Activated T-cell treated with anti-CD3 and anti-CD28 coated beads, Interleukin-2, amount 50 U/mL, for 24 hours (primary cell): ENCODE data around the gene DMRTC2.

ENCODE experiments used
- DNase-seq: peaks from one replicate; pipeline ENCODE4 v3.0.0-alpha.2; 2020
- H3K27ac Mint-ChIP-seq: 2 replicates; pipeline ENCODE4 v1.8.0; 2020; ENCODE audit warnings: mild to moderate bottlenecking, mixed read lengths
- H3K27me3 Mint-ChIP-seq: 2 replicates; pipeline ENCODE4 v1.8.0; 2020; ENCODE audit warnings: mixed read lengths
- H3K36me3 Mint-ChIP-seq: 2 replicates; pipeline ENCODE4 v1.8.0; 2020; ENCODE audit warnings: low read depth, mixed read lengths
- H3K4me1 Mint-ChIP-seq: 2 replicates; pipeline ENCODE4 v1.8.0; 2020; ENCODE audit warnings: low read depth, mixed read lengths
- H3K4me3 Mint-ChIP-seq: 2 replicates; pipeline ENCODE4 v1.8.0; 2020; ENCODE audit warnings: mild to moderate bottlenecking, moderate library complexity, mixed read lengths
- H3K9me3 Mint-ChIP-seq: 2 replicates; pipeline ENCODE4 v1.8.0; 2020; ENCODE audit warnings: mixed read lengths

The DMRTC2 gene

DNA sequence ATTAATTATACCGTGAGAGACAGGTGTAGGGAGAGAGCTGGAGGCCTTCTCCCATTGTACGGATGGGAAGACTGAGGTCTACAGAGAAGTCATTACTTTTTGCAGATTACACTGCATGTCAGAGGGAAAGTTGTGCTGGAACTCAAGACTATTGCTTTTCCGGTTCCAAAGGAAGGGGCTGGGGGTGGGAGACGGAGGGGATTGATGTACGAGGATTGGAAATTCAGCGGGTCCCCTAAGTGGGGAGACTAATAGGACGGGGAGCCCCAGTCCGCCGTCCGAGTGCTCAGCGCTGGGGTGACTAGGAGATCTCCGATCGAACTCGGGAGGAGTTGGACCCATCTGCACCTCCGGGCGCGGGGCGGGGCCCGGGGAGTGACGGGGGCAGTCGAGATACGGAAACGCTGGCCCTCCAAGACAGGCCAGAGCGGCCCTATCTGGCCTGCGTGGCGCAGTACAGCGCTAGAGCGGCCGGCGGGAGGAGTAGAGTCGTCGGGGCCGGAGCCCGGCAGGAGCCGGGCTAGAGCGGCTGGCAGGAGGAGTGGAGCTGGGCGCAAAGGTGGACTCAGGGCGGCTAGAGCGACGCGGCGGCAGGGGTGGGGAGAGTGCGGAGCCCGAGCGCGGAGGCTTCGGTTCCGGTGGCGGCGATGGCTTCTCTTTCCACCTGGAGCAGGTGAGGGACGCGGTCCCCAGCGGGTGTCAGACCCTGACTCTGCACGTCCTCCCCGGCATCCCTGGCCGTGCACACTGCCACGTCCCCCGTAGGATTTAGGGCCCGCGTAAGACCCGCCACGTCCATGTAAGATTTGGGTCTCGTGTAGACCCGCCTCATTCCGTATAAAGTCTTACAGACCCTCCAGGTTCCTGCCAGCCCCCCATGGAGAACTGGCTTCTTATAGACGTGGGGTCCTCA is 39.2 kb downstream of the DMRTC2 start:
- no peaks in the 10 kb centered on the region for H3K9me3 Mint-ChIP-seq
- peak; percentile 92 for DNase-seq
- peaks cover 48% of the 10 kb centered on the region for H3K36me3 Mint-ChIP-seq

GRCh38 chr19:41886761-41887710 is 42.2 kb downstream of the DMRTC2 start:
- peak overlapping the region; percentile 97 for H3K4me3 Mint-ChIP-seq
- H3K9me3 Mint-ChIP-seq = no peaks in the 10 kb centered on the region
- H3K4me1 Mint-ChIP-seq = peaks cover 75% of the 10 kb centered on the region
- H3K36me3 Mint-ChIP-seq = peaks cover 75% of the 10 kb centered on the region
- no peak for DNase-seq
- H3K27me3 Mint-ChIP-seq = no peaks in the 10 kb centered on the region
- H3K27ac Mint-ChIP-seq = peak overlapping the region; percentile 95

More for the DNA sequence above, 39.2 kb downstream of the DMRTC2 start:
- H3K4me3 Mint-ChIP-seq = peak overlapping the region; percentile 97
- peaks cover 69% of the 10 kb centered on the region for H3K4me1 Mint-ChIP-seq
- H3K27ac Mint-ChIP-seq = peak overlapping the region; percentile 96
- no peaks in the 10 kb centered on the region for H3K27me3 Mint-ChIP-seq

DNA sequence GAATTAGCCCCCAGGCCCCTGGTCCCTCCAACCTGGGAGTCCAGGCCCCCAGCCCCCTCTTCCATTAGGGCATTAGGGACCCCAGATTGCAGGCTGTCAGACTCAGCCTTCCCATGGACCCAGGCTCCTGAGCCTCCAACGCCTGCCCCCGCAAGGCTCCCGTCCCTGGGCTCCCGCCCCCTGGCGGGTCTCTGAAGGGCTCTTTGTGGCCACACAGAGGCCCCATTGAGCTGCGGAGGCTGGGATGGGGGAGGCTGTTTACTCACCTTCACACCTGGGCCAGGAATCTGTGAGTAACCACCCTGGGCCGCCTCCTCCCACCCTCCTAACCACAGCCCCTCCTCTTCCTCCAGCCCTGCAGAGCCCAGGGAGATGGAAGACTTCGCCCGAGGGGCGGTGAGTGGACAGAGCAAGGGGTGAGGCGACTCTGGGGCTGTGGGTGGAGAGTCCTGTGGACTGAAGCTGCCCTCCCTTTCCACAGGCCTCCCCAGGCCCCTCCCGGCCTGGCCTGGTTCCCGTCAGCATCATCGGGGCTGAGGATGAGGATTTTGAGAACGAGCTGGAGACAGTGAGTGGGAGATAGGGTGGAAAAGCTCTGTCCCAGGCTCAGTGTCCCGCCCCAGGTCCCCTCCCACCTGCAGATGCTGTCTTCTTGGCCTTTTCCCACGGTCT is 43.0 kb downstream of the DMRTC2 start:
- Mint-ChIP-seq H3K27ac (peak overlapping the region; percentile 95), H3K36me3 (peaks cover 78% of the 10 kb centered on the region), H3K4me3 (peak overlapping the region; percentile 97), H3K4me1 (peaks cover 75% of the 10 kb centered on the region), H3K27me3 (no peaks in the 10 kb centered on the region), H3K9me3 (no peaks in the 10 kb centered on the region)
- DNase-seq = peak; percentile 89

DNA sequence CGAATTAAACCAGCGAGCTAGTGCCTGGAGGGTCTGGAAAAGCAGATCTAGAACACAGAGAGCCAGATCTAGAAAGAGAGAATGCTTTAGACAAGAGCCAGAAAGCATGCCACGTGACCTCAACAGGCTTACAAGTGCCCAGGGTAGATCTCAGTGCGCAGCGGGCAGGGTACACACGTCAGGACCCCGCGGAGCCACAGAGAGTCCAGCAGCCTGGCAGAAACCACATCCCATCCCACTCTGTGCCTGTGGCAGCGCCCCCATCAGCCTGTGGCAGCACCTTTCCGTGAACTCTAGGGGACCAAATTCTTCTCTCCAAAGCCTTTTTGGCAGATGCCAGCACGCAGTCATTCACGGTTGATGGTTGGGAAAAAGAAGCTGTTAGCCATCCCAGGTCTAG is 44.1 kb downstream of the DMRTC2 start:
- Mint-ChIP-seq H3K27ac (peak overlapping the region; percentile 95), H3K27me3 (no peaks in the 10 kb centered on the region), H3K4me1 (peaks cover 79% of the 10 kb centered on the region), H3K9me3 (no peaks in the 10 kb centered on the region), H3K36me3 (peaks cover 76% of the 10 kb centered on the region), H3K4me3 (peak overlapping the region; percentile 97)
- no peak for DNase-seq

GRCh38 chr19:41889896-41890295 is 45.1 kb downstream of the DMRTC2 start:
- Mint-ChIP-seq H3K9me3 (no peaks in the 10 kb centered on the region), H3K36me3 (peaks cover 74% of the 10 kb centered on the region), H3K27ac (peak overlapping the region; percentile 95), H3K4me3 (no peak overlapping the region), H3K27me3 (no peaks in the 10 kb centered on the region), H3K4me1 (peaks cover 82% of the 10 kb centered on the region)
- no peak for DNase-seq

GRCh38 chr19:41890936-41891335 is 46.1 kb downstream of the DMRTC2 start:
- Mint-ChIP-seq H3K27ac (peak overlapping the region; percentile 29), H3K9me3 (no peaks in the 10 kb centered on the region), H3K36me3 (peaks cover 77% of the 10 kb centered on the region), H3K27me3 (no peaks in the 10 kb centered on the region), H3K4me3 (no peak overlapping the region), H3K4me1 (peaks cover 83% of the 10 kb centered on the region)
- no peak for DNase-seq

- peaks cover 72% of the 10 kb centered on the region for H3K36me3 Mint-ChIP-seq
Measured at GRCh38 chr19:41892173-41892902, 47.5 kb downstream of the DMRTC2 start.

GRCh38 chr19:41893899-41894298 is 49.1 kb downstream of the DMRTC2 start:
- H3K4me3 Mint-ChIP-seq = no peak overlapping the region
- H3K9me3 Mint-ChIP-seq = no peaks in the 10 kb centered on the region
- H3K36me3 Mint-ChIP-seq = peaks cover 75% of the 10 kb centered on the region
- H3K27ac Mint-ChIP-seq = peak overlapping the region; percentile 87
- H3K27me3 Mint-ChIP-seq = no peaks in the 10 kb centered on the region
- H3K4me1 Mint-ChIP-seq = peaks cover 71% of the 10 kb centered on the region
- DNase-seq = peak; percentile 47

More at GRCh38 chr19:41892173-41892902, 47.5 kb downstream of the DMRTC2 start:
- DNase-seq = no peak
- H3K4me3 Mint-ChIP-seq = no peak overlapping the region
- H3K4me1 Mint-ChIP-seq = peaks cover 74% of the 10 kb centered on the region
- no peaks in the 10 kb centered on the region for H3K9me3 Mint-ChIP-seq
- H3K27ac Mint-ChIP-seq = peak overlapping the region; percentile 92
- no peaks in the 10 kb centered on the region for H3K27me3 Mint-ChIP-seq

GRCh38 chr19:41894350-41894749 is 49.5 kb downstream of the DMRTC2 start:
- Mint-ChIP-seq H3K4me1 (peaks cover 70% of the 10 kb centered on the region), H3K9me3 (no peaks in the 10 kb centered on the region), H3K4me3 (no peak overlapping the region), H3K27ac (peak overlapping the region; percentile 87), H3K36me3 (peaks cover 75% of the 10 kb centered on the region), H3K27me3 (no peaks in the 10 kb centered on the region)
- DNase-seq = no peak

DNA sequence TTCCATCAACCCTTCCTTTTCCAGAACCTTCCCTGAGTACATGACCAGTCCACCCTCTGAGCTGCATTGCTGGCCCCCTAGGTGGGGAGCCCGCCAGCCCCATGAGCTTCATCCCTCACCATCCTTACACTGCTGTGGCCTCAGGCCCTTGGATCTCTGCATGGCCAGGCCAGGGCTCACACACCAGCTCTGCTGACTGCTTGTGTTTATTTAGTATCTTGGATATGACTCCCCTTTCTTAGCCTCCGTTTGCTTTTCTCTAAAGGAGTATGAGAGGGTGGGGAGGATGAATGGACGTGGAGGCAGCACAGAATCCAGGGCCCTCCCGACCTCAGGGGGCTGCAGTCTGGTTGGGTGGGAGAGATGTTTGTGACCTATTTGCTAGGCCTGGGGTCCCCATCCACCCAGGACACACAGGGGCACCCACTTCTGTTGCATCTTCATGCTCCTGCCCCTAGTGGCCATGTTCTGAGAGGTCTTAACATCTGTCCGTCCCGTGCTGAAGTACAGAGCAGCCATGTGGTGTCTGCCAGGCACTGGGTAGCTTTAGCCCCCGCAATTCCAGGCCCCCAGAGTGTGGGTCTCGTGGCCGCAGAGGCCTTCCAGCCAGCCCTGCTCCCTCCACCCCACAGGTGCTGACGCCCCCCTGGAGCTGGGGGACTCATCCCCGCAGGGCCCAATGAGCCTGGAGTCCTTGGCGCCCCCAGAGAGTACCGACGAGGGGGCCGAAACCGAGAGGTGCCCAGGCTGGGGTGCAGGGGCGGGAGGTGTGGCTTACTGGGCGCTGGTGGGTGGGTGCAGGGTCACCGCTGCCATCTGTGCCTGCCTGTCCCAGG is 51.1 kb downstream of the DMRTC2 start:
- H3K36me3 Mint-ChIP-seq = peaks cover 76% of the 10 kb centered on the region
- peak overlapping the region; percentile 87 for H3K27ac Mint-ChIP-seq
- H3K4me1 Mint-ChIP-seq = peaks cover 57% of the 10 kb centered on the region

DNA sequence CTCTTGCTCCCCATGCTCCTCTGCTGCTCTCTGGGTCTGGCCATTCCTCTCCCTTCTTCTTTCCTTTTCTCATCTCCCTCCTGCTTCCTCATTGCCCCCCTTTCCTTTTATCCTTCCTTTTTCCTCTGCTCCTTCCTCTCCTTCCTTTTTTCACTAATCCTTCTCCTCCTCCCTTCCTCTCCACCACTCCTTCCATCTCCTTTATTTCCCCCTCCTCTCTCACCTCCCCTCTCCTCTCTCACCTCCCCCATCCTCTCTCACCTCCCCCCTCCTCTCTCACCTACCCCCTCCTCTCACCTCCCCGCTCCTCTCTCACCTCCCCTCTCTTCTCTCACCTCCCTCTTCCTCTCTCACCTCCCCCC is 51.7 kb downstream of the DMRTC2 start:
- Mint-ChIP-seq H3K4me1 (peaks cover 53% of the 10 kb centered on the region), H3K9me3 (no peaks in the 10 kb centered on the region), H3K4me3 (no peak overlapping the region), H3K36me3 (peaks cover 77% of the 10 kb centered on the region), H3K27me3 (no peaks in the 10 kb centered on the region), H3K27ac (peak overlapping the region; percentile 87)
- no peak for DNase-seq

More for the DNA sequence above, 51.1 kb downstream of the DMRTC2 start:
- Mint-ChIP-seq H3K9me3 (no peaks in the 10 kb centered on the region), H3K27me3 (no peaks in the 10 kb centered on the region), H3K4me3 (no peak overlapping the region)
- DNase-seq = peak; percentile 47

GRCh38 chr19:41897181-41897580 is 52.3 kb downstream of the DMRTC2 start:
- peak overlapping the region; percentile 82 for H3K27ac Mint-ChIP-seq
- H3K4me1 Mint-ChIP-seq = peaks cover 50% of the 10 kb centered on the region

DNA sequence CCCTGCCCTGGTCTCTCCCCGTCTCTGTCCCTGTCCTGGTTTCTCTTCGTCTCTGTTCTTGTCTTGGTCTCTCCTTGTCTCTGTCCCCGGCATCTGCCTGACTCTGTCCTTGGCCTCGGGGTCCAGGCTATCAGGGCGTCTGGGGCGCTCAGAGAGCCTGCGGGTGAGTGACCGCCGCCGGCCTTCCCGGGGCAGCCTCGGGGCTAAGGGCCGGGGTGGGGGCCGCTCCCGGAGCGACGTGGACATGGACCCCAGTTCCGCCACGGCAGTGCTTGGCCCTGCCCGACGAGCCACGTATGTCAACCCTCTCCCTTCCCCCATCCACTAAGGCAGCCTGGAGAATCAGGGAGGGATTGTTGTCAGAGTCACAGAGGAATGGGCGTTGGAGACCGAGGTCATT is 53.0 kb downstream of the DMRTC2 start:
- Mint-ChIP-seq H3K4me3 (no peak overlapping the region), H3K27me3 (no peaks in the 10 kb centered on the region)

More at GRCh38 chr19:41897181-41897580, 52.3 kb downstream of the DMRTC2 start:
- H3K9me3 Mint-ChIP-seq = no peaks in the 10 kb centered on the region
- H3K36me3 Mint-ChIP-seq = peaks cover 77% of the 10 kb centered on the region
- no peaks in the 10 kb centered on the region for H3K27me3 Mint-ChIP-seq
- H3K4me3 Mint-ChIP-seq = no peak overlapping the region
- DNase-seq = no peak

More for the DNA sequence above, 53.0 kb downstream of the DMRTC2 start:
- H3K4me1 Mint-ChIP-seq = peaks cover 45% of the 10 kb centered on the region
- H3K36me3 Mint-ChIP-seq = peaks cover 79% of the 10 kb centered on the region
- no peak for DNase-seq
- H3K27ac Mint-ChIP-seq = peak overlapping the region; percentile 82
- no peaks in the 10 kb centered on the region for H3K9me3 Mint-ChIP-seq
